Thyroid gland (tissue), 4 donors: ENCODE results near the gene PHLPP1. TPM values are rescaled to one million over a fixed set of nuclear protein-coding genes. Genes with fewer than 3 reads are reported as not detected.

Experiments used
- DNase-seq, 2 donors: peaks; one replicate each; pipeline ENCODE4 v3.0.0-alpha.2; 2019
- H3K27ac ChIP-seq, 3 donors: fragments of 200-600 bp; sonication (generic); 1 replicate in 2 of 3; 2 replicates in 1 of 3; pipeline ENCODE4 v1.5.1; 2016 to 2019; ENCODE audit warnings: mild to moderate bottlenecking in 1 of 3, moderate library complexity in 1 of 3
- H3K27me3 ChIP-seq: fragments of 200-600 bp; sonication (generic); one replicate; pipeline ENCODE4 v1.5.1; 2019
- H3K36me3 ChIP-seq, 2 donors: fragments of 200-600 bp; sonication (generic); one replicate each; pipeline ENCODE4 v1.5.1; 2016 to 2019
- H3K4me1 ChIP-seq, 2 donors: fragments of 200-600 bp; sonication (generic); one replicate each; pipeline ENCODE4 v1.5.1; 2017 to 2019
- H3K4me3 ChIP-seq, 3 donors: fragments of 200-600 bp; sonication (generic); replicated peaks in 1 of 3; 1 replicate in 2 of 3; 2 replicates in 1 of 3; pipeline ENCODE4 v1.5.1; 2016; ENCODE audit warnings: mild to moderate bottlenecking in 1 of 3
- H3K9me3 ChIP-seq: fragments of 200-600 bp; sonication (generic); one replicate; pipeline ENCODE4 v1.5.1; 2017
- POLR2A ChIP-seq, 2 donors: fragments of 450-650 bp; IDR thresholded peaks; one replicate each; pipeline ENCODE4 v1.6.1; 2017; ENCODE audit warnings: antibody characterized with exemption in 2 of 2, mild to moderate bottlenecking in 2 of 2, moderate library complexity in 1 of 2
- WGBS, 2 donors: methylation state at CpG; one replicate each; pipeline ENCODE4 v1.1.5; 2017; 5-methylcytosine and 5-hydroxymethylcytosine counted together
- intact Hi-C: fragments of 100-400 bp; cut with DNase I; formaldehyde crosslinking; loops from one replicate; pipeline ENCODE4 v1.15.1; 2023
- total RNA-seq, 4 donors: library from RNA; depleted of rRNA; stranded (reverse); fragments of >200 nt; gene quantifications; one replicate each; pipeline ENCODE4 v1.2.3, GENCODE V29; 2016
- TF ChIP-seq, protein P1 (sequence below), 6 experiments: fragments of 200-600 bp in 3 of 6; fragments of 450-650 bp in 3 of 6; sonication (generic) in 3 of 6; IDR thresholded peaks; one replicate each; pipeline ENCODE4 v1.5.1; 2016 to 2019; ENCODE audit warnings: antibody characterized with exemption in 6 of 6, mild to moderate bottlenecking in 2 of 6, inconsistent platforms in 1 of 6, moderate library complexity in 1 of 6

The PHLPP1 gene
- total RNA-seq, 4 donors from 2014 or later, result 14.6 to 22.7 (median 20.4) TPM

DNA sequence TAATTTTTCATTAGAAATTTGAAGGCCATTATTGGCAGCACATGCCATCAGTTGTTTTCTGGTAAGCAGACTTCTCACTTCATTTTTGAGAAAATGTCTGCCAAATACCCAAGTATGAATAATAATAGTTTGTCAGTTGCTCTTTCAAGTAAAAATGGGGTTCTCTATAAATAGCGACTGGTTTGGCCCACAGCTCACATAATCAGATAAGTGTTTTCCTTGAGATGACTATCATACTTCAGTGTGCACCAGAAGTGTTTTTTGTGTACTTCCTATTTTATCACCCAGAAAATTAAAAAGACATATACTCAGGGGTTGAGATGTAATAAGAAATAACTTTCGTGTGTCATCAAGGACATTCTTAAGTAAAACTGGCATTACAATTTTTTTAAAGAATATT is 147.1 kb downstream of the PHLPP1 start:
- intact Hi-C loops, result no loop called here
- no peak for DNase-seq
- Histone ChIP-seq H3K9me3 (no peaks in the 10 kb centered on the region), H3K4me1 (no peaks in the 10 kb centered on the region), H3K27ac (no peak overlapping the region), H3K36me3 (no peaks in the 10 kb centered on the region), H3K27me3 (no peaks in the 10 kb centered on the region), H3K4me3 (no peak overlapping the region)
- 81 to 85% methylated on average over 2 of the region's 2 CpGs for WGBS, 2 donors
- TF ChIP-seq, protein P1, sequence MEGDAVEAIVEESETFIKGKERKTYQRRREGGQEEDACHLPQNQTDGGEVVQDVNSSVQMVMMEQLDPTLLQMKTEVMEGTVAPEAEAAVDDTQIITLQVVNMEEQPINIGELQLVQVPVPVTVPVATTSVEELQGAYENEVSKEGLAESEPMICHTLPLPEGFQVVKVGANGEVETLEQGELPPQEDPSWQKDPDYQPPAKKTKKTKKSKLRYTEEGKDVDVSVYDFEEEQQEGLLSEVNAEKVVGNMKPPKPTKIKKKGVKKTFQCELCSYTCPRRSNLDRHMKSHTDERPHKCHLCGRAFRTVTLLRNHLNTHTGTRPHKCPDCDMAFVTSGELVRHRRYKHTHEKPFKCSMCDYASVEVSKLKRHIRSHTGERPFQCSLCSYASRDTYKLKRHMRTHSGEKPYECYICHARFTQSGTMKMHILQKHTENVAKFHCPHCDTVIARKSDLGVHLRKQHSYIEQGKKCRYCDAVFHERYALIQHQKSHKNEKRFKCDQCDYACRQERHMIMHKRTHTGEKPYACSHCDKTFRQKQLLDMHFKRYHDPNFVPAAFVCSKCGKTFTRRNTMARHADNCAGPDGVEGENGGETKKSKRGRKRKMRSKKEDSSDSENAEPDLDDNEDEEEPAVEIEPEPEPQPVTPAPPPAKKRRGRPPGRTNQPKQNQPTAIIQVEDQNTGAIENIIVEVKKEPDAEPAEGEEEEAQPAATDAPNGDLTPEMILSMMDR (IDR thresholded peaks at IDR 0.05), result no peak
- no peak for TF ChIP-seq POLR2A (IDR thresholded peaks at IDR 0.05)

DNA sequence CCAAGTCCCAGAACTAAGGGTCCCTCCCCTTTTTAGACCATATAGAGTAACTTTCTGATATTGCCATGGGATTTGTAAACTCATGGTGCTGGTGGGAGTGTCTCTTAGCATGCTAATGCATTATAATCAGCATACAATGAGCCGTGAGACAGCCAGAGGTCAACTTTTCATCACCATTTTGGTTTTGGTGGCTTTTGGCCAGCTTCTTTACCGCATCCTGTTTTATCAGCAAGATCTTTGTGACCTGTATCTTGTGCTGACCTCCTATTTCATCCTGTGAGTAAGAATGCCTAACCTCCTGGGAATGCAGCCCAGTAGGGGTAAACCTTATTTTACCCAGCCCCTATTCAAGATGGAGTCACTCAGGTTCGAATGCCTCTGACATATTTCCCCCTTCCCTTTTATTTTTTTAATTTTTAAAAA is 148.2 kb downstream of the PHLPP1 start:
- DNase-seq, result no peak
- Histone ChIP-seq H3K9me3 (no peaks in the 10 kb centered on the region), H3K4me1 (no peaks in the 10 kb centered on the region), H3K27ac (no peak overlapping the region), H3K4me3 (no peak overlapping the region), H3K27me3 (no peaks in the 10 kb centered on the region), H3K36me3 (no peaks in the 10 kb centered on the region)
- TF ChIP-seq POLR2A (IDR thresholded peaks at IDR 0.05), result no peak
- TF ChIP-seq, protein P1 (IDR thresholded peaks at IDR 0.05), result no peak
- 72 to 90% methylated on average over 3 of the region's 3 CpGs for WGBS, 2 donors
- intact Hi-C loops, result no loop called here

DNA sequence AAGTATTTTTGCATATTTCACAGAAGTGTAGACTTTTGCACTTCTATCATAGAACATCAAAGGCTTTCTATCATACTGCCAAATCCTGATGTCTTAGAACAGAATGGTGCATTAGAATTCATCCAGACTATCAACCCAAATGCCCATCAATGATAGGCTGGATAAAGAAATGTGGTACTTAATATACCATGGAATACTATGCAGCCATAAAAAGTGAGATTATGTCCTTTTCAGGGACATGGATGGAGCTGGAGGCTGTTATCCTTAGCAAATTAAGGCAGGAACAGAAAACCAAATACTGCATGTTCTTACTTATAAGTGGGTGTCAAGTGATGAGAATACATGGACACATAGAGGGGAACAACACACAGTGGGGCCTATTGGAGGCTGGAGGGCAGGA is 150.2 kb downstream of the PHLPP1 start:
- Histone ChIP-seq H3K9me3 (no peaks in the 10 kb centered on the region), H3K27me3 (no peaks in the 10 kb centered on the region), H3K27ac (no peak overlapping the region), H3K4me3 (no peak overlapping the region), H3K36me3 (no peaks in the 10 kb centered on the region), H3K4me1 (no peaks in the 10 kb centered on the region)
- intact Hi-C loops, result no loop called here
- no peak for DNase-seq
- TF ChIP-seq, protein P1 (IDR thresholded peaks at IDR 0.05), result no peak
- TF ChIP-seq POLR2A (IDR thresholded peaks at IDR 0.05), result no peak

DNA sequence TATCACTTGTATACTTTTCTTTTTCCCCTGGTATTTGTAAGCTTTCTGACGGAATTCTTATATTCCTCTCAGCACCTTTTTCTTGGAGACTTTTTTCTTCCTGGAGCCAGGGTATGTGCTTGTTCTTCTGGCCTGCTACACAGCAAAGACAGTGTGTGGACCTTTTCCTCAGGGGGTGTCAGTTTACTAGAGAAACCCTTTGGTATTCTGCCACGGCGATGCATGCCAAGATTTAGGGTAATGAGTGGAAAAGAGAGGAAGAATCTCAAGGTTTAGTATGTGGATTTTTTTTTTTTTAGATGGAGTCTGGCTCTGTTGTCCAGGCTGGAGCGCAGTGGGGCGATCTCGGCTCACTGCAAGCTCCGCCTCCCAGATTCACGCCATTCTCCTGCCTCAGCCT is 152.2 kb downstream of the PHLPP1 start:
- H3K27me3 ChIP-seq, result no peaks in the 10 kb centered on the region
- DNase-seq, result no peak
- H3K27ac ChIP-seq, result no peak overlapping the region
- no peaks in the 10 kb centered on the region for H3K36me3 ChIP-seq
- TF ChIP-seq, protein P1 (IDR thresholded peaks at IDR 0.05), result no peak
- TF ChIP-seq POLR2A (IDR thresholded peaks at IDR 0.05), result no peak
- H3K4me1 ChIP-seq, result no peaks in the 10 kb centered on the region
- intact Hi-C loops, result no loop called here
- WGBS, 2 donors, result 93 to 96% methylated on average over 8 of the region's 8 CpGs
- no peaks in the 10 kb centered on the region for H3K9me3 ChIP-seq
- no peak overlapping the region for H3K4me3 ChIP-seq

DNA sequence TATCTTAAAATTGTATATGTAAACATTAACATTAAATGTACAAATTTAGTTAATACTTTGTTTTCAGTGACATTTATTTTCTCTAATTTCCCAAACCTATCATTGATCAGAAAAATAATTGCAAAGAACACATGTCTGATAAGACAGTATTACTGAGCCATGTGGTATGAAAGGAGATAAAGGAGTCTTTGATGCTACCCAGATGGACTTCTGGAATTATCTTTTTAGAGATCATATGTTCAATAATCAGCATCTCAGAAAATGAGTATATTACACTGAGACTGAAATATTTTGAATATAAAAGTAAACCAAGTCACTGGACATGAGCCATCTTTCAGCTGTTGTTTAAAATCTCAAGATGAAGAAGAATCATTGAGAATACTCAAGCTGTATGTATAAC is 153.3 kb downstream of the PHLPP1 start:
- Histone ChIP-seq H3K27ac (no peak overlapping the region), H3K4me1 (no peaks in the 10 kb centered on the region), H3K4me3 (no peak overlapping the region), H3K27me3 (no peaks in the 10 kb centered on the region), H3K36me3 (no peaks in the 10 kb centered on the region), H3K9me3 (no peaks in the 10 kb centered on the region)
- no peak for TF ChIP-seq POLR2A (IDR thresholded peaks at IDR 0.05)
- TF ChIP-seq, protein P1 (IDR thresholded peaks at IDR 0.05), result no peak
- intact Hi-C loops, result no loop called here
- DNase-seq, result no peak
